GM12891 (cell line): ENCODE measurements around the gene MANEA.

ENCODE experiments used
- POLR2A ChIP-seq: IDR thresholded peaks from 2 replicates; pipeline ENCODE4 v1.6.1; 2011; ENCODE audit warnings: low read depth, low read length, control low read depth
- POLR2AphosphoS5 ChIP-seq: IDR thresholded peaks from 2 replicates; pipeline ENCODE4 v1.6.1; 2011; ENCODE audit warnings: low read depth, low read length, control low read depth
- POU2F2 ChIP-seq: IDR thresholded peaks from 2 replicates; pipeline ENCODE4 v1.6.1; 2011; ENCODE audit warnings: low read depth, mild to moderate bottlenecking, control low read depth, low read length, moderate library complexity
- TAF1 ChIP-seq: IDR thresholded peaks from 2 replicates; pipeline ENCODE4 v1.6.1; 2011; ENCODE audit warnings: low read depth, low read length, control low read depth

GRCh38 chr6:95529762-95530161 is 47.6 kb upstream of the MANEA start:
- TF ChIP-seq POLR2A (no peak), TAF1 (no peak), POLR2AphosphoS5 (no peak), POU2F2 (no peak)
